Activated T-cell treated with anti-CD3 and anti-CD28 coated beads, Interleukin-2, amount 50 U/mL, for 1 hour (primary cell): Measurements from ENCODE around the gene LAMA5.
"Not testable (repeated sequence)": the region's sequence is repeated elsewhere in the genome, so short reads cannot be mapped to it uniquely, and the experiment has no call there.

Source experiments
- DNase-seq: peaks from one replicate; pipeline ENCODE4 v3.0.0-alpha.2; 2020

LAMA5 gene

DNA sequence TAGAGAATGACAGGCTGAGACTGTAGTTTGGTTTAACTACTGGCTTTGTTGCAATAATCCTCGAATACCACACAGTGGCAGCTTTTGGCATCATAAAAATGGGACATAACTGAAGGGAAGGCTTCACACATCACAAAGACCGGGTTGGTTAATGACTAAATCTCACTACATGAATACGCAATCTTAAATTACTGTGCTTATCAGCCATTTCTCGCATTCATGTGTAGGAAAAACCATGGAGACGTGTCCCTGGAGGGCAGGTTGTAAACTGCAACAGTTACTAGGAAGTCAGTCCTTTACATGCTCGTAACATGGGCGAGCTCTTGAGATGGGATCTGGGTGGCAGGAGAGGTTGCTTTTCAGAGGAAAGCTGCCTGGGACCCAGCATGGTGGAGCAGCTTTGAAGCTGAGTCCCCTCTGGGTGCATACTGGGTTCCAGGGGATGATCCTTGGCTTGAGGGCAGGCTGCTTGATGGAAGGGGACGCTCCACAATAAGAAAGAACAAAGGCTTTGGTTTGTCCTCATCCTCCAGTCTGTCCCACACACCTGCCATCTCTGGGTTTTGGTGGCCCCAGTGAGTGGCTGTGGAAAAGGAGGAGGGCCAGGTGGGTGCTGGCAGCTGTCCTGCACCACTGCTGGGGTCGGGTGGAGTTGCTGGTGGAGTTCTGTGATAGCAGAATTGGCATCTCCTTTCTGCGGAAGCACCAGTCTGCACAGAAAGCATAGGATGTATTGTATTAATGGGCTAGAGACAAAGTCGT is 21.9 kb upstream of the LAMA5 start:
- no peak for DNase-seq

- DNase-seq = no peak
Observed at GRCh38 chr20:62387933-62388635, 21.0 kb upstream of the LAMA5 start.

DNA sequence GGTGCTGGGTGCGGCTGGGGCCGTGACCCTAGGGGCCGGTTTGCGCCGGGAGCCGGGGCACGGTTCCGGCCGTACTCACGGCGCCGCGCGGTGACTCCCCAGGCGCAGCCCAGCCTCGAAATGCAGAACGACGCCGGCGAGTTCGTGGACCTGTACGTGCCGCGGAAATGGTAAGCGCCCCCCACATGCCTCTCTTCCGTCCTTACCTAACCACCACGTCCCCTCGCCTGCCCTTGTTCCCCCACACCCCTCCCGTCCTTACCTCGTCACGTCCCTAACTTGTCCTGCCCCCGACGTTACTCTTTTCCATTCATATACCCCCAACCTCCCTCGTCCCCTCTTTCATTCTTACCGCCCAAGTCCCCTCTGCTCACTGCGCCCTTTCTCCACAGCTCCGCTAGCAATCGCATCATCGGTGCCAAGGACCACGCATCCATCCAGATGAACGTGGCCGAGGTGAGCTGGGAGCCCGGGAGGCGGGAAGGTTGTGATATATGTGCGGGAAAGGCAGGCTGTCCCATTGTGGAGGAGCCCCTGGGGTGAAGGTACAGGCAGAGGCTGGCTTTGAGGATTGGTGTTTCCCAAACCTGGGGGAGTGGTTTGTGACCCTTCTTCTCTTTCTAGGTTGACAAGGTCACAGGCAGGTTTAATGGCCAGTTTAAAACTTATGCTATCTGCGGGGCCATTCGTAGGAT is 20.3 kb upstream of the LAMA5 start:
- DNase-seq = no peak

- DNase-seq = peak; percentile 92
Observed at GRCh38 chr20:62386383-62387218, 19.5 kb upstream of the LAMA5 start, which contains the start of gene RPS21. RPS21 (plus strand) TSS chr20:62387103; CDS start chr20:62387339, 236 bp downstream.

DNA sequence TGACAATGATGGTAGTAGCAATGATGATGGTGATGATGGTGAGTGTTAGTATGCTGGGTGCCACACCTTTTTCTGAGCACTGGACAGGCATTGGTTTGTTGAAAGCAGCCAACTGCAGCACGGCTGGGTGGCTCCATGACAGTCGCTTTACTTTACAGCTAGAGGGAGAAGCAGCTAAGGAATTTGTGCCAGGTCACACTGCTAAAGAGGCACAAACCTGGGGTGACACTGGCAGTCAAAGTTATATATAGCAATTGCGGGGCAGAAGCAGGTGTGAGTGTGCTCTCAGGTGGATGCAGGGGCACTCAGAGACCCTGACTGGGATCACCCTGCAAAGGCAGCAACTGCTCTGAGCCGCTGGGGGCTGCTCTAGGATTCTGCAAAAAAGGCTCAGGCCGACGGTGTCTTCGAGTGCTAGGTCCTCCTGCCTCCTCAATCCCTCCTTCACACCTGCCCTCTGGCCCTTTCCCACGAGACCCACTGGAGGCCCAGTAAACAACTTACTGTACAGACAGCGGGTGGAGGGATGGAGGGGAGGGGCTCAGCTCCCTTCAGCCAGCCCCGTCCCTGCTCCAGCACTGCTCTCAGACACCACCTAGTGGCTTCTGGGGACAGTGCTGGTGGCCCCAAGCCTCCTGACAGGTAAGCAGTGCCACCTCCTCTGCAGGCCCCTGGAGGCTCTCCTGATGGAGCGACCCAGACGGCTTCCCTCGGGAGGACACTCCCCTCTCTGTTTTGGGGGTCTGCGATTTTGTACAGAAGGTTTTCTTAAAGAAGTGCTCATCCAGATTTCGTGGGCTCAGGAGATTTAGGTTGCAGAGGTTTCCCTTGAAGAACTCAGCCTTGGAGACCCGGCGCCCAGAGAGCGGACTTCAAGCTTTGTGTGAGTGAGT is 15.4 kb upstream of the LAMA5 start:
- DNase-seq = peak; percentile 82

DNA sequence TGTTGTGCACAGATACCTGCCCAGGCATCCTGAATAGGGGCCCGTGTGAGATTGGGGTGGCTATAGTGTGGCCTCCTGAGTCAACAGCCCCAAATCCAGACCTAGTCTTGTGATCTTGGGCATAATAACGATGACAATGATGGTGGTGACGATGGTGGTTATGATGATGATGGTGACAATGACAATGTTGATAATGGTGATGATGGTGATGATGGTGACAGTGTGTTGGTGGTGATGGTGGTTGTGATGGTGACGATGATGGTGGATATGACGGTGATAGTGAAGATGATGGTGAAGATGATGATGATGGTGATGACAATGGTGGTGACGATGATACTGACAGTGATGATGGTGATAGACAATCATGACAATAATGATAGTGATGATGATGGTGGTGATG is 14.7 kb upstream of the LAMA5 start:
- no peak for DNase-seq

- DNase-seq = no peak
Observed at GRCh38 chr20:62381202-62381797, 14.2 kb upstream of the LAMA5 start.

DNA sequence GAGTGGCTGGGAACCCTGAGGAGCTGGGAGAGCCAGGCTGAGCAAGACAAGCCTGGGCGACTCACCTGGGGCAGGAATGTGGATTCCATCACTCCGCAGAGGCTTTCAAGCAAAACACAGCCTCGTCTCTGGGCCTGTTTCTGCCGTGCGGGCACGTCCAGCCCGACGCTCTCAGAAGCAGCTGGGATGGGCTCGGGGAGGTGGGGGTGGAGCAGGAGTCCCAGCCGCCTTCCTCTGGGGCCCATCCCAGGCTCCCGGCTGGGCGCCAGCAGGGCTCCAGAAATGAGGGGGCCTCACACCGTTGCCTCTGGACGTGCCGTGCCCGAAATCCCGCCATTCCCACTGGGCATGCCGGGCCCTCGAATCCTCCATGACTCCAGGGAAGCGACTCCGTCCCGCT is 11.1 kb upstream of the LAMA5 start:
- DNase-seq = no peak

- no peak for DNase-seq
Observed at GRCh38 chr20:62377615-62378178, 10.6 kb upstream of the LAMA5 start.

GRCh38 chr20:62377064-62377461 is 10.0 kb upstream of the LAMA5 start:
- no peak for DNase-seq

DNA sequence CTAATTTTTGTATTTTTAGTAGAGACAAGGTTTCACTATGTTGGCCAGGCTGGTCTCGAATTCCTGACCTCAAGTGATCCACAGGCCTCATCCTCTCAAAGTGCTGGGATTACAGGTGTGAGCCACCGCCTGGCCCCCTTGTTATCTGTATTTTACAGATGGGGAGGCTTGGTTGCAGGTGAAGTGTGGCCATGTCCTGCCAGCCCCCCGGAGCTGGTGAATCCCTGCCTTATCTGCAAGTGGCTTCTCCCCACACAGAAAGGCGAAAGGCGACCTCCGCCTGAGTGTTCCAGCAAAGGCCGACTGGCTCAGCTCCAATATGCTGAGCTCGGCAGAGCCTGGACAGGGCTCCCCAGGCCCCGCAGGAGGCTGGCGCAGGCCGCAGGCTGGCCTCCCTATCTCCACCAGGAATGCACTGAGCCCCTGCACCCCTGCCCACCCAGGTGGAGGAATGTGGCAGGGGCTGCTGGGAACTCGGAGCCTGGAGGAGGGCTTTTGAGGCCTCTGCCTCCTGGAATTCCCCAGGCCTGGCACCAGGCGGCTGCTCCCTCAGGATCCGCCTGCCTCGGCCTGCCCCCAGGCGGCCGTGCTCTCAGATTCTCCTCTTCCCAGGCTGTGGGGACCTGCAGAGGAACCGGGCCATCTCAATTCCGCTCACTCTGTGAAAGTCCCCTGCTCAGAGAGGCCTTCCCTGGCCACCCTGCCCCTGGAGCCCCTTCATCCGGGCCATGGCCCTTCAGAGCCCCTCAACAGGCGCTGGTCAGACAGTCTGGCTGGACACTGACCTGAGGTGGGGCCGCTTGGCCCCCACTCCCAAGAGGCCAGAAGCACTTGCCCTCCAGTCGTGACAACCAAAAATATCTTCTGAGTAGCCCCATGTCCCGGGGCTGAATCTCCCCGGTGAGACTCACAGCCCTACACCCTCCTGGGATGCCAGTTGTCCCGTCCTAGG is 9.3 kb upstream of the LAMA5 start:
- no peak for DNase-seq

DNA sequence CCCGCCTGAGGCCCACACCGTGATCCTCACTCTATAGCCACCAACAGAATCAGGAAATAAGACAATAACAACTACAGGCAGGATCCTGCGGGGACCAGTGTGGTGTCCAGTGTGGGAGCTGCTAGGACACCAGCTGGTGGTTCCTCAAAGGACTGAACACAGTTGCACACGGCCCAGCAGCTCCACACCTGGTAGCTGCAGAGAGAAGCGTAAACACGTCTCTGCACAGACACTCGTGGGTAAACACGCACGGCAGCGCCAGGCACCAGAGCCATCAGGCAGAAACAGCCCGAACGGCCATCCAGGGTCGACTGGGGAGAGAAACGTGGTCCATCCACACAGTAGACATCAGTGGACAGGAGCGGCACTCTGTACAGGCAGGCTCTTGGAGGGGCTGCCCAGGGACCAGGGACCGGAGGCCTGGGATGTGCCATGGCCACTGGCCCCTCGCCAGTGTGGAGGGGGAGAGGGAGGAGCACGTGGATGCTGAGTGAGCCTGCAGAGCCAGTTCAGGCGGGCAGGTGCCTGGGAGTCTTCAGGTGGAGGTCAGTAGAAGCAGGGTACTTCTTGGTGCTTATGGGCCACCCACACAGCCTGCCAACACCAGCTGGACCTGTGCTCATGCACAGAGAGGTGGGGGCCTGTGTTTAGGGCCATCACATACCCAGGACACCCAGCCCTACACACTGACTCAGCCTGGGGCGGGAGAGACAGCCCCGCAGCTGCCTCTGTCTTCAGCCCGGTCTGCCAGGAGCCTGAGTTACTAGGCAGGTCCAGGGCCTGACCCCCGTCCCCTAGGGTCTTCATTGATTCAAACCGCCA is 7.4 kb upstream of the LAMA5 start:
- DNase-seq = no peak

- not testable (repeated sequence) for DNase-seq
Observed at GRCh38 chr20:62373631-62374179, 6.6 kb upstream of the LAMA5 start.

DNA sequence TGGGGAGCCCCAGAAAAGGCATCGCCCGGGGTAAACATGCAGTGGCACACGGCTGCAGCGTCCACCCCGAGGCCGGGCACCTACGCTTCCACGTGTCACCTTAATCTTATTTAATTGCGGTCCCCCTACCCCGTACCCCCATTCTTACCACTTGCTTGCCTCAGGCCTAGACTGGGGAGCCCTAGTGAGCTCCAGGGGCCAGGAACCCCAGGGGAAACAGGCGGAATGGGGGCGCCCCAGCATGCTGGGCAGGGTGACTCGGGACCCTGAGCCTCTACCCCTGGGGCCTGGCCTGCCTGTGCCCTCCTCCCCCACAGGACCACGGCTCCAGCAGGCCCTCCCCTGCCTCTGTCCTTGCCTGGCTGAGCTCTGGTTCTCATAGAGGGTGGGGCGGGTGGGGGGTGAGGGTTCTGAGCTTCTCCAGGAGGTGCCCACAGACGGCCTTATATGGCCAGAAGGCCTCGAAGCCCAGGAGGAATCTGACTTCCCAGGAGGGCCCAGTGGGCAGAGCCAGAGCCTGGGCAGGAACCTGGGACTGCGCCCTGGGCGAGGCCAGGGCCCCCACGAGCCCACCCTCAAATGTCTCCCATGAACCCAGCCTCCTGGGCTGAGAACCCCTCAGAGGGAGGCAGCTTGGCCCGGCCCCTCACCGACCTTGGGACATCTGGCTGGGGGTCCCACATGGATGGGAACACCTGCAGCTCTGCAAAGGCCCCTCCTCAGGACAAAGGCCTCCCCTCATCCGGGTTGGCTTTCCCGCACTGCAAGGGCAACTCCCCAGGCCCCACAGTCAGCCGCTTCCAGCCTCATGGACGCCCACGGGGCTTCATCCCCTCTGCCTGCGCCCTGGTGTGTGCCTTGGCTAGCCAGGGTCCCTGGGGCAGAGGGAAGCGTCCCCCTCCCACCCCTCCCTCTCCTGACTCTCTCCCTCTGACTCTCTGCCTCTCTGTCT is 5.2 kb upstream of the LAMA5 start:
- no peak for DNase-seq

- no peak for DNase-seq
Observed at GRCh38 chr20:62371588-62372041, 4.5 kb upstream of the LAMA5 start.

DNA sequence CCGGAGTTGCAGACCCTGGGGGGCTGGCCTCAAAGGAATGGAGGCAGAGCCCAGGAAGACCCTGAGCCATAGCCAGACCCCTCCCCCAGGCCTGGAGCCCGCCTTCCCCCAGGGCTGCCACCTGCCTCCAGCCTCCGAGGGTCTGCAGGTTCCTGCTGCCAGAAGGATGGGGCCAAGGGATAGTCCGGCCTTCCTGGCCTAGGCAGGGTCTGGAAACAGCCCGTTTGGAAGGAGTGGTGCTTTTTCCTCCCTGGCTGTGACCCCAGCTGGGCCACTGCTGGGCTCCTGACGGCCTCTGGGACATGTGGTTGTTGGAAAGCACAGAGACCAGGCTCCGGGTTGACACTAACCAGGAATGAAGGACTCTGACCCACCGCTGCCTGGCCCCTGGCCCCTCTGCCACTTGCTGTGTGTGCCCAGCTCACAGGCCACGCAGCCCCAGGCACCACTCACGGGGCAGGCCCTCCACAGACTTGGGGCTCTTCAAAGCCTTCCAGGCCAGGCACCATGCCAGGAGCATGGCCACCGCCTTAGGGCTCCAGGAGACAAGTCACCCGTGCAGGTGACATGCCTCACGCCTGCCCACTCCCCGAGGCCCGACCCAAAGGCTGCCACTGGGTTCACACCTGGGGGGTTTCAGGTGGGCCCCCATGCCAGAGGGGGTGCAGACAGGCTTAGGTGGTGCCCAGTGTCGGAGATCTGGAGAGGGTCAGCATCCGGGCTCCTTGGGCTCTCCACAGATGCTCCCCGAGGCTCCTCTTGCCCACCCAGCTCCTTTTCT is 3.9 kb upstream of the LAMA5 start:
- no peak for DNase-seq
